Measurements from ENCODE around the gene DIABLO. TPM values are rescaled to one million over a fixed set of nuclear protein-coding genes. Genes with fewer than 3 reads are reported as not detected.

The DIABLO gene
- total RNA-seq, 1 experiment from 2014 or later, result 72.0 TPM

DNA sequence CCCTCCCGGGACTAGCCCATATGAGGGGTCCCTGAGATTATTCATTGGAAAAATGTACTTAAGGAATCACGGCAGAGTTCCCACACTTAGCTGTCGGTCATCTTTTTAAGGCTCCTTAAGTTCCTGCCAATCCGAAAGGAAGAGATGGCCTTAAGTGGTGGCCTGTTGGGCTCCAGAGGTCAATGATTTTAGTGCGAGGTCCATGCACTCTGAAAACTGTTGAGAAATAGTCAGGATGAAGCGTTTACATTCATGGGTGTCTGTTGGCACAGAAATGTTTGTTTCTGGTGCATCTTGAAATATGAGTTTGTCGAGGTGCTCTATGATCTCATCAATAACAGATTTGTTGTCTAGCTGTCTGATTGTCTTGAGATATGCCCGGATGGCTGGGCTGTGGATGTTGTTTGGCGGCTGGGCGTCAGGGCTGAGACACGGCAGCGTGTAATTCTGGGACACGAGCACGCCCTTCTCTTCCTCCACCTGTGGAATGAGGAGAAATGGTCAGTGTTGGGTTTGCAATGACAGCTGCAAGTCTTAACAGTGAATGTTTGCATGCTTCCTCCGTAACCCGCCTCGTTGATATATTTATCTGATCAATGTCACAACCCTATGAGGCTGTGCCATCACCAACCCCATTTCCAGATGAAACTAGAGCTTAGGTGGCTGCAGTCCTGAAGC lies 53.5 kb downstream of the DIABLO start:
- ChIA-PET CTCF (no interaction called here), POLR2A (ENCODE audit: low non-redundant PET) (no interaction called here)
- TF ChIP-seq, protein P1, sequence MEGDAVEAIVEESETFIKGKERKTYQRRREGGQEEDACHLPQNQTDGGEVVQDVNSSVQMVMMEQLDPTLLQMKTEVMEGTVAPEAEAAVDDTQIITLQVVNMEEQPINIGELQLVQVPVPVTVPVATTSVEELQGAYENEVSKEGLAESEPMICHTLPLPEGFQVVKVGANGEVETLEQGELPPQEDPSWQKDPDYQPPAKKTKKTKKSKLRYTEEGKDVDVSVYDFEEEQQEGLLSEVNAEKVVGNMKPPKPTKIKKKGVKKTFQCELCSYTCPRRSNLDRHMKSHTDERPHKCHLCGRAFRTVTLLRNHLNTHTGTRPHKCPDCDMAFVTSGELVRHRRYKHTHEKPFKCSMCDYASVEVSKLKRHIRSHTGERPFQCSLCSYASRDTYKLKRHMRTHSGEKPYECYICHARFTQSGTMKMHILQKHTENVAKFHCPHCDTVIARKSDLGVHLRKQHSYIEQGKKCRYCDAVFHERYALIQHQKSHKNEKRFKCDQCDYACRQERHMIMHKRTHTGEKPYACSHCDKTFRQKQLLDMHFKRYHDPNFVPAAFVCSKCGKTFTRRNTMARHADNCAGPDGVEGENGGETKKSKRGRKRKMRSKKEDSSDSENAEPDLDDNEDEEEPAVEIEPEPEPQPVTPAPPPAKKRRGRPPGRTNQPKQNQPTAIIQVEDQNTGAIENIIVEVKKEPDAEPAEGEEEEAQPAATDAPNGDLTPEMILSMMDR (conservative IDR thresholded peaks at IDR 0.05; ENCODE audit: low read depth, low read length), result no peak
- TF ChIP-seq EZH2 (IDR thresholded peaks at IDR 0.05; ENCODE audit: borderline replicate concordance, low read depth, low read length, poor library complexity, severe bottlenecking), result no peak
- H3K9me3 ChIP-seq (ENCODE audit: low read depth, low read length, poor library complexity, severe bottlenecking), result no peaks in the 10 kb centered on the region
- intact Hi-C loops (cut with micrococcal nuclease; ENCODE audit: unreplicated experiment), result no loop called here
- H3K27me3 ChIP-seq (replicated peaks; ENCODE audit: insufficient read depth, low read depth, low read length, poor library complexity), result no peaks in the 10 kb centered on the region
- DNase-seq (ENCODE audit: low spot score), result no peak
- H3K4me1 ChIP-seq (ENCODE audit: insufficient read depth, low read length, poor library complexity, severe bottlenecking), result no peaks in the 10 kb centered on the region
- no peak overlapping the region for H3K4me3 ChIP-seq (ENCODE audit: low read depth, low read length, poor library complexity, severe bottlenecking)
- no peak overlapping the region for H3K27ac ChIP-seq (ENCODE audit: low read depth, low read length, poor library complexity, severe bottlenecking)
- no TSS peak for BruUV-seq (replicated peaks)
- no peaks in the 10 kb centered on the region for H3K36me3 ChIP-seq (ENCODE audit: insufficient read depth, low read length, poor library complexity, severe bottlenecking)

GRCh38 chr12:122171399-122171798 lies 54.5 kb downstream of the DIABLO start:
- no peak for DNase-seq (ENCODE audit: low spot score)
- POLR2A ChIA-PET (ENCODE audit: low non-redundant PET), result no interaction called here
- no peak overlapping the region for H3K4me3 ChIP-seq (ENCODE audit: low read depth, low read length, poor library complexity, severe bottlenecking)
- CTCF ChIA-PET, result no interaction called here
- no peaks in the 10 kb centered on the region for H3K27me3 ChIP-seq (replicated peaks; ENCODE audit: insufficient read depth, low read depth, low read length, poor library complexity)
- TF ChIP-seq, protein P1 (conservative IDR thresholded peaks at IDR 0.05; ENCODE audit: low read depth, low read length), result no peak
- no peak for TF ChIP-seq EZH2 (IDR thresholded peaks at IDR 0.05; ENCODE audit: borderline replicate concordance, low read depth, low read length, poor library complexity, severe bottlenecking)
- no peak overlapping the region for H3K27ac ChIP-seq (ENCODE audit: low read depth, low read length, poor library complexity, severe bottlenecking)
- H3K4me1 ChIP-seq (ENCODE audit: insufficient read depth, low read length, poor library complexity, severe bottlenecking), result no peaks in the 10 kb centered on the region
- BruUV-seq (replicated peaks), result no TSS peak
- no peaks in the 10 kb centered on the region for H3K9me3 ChIP-seq (ENCODE audit: low read depth, low read length, poor library complexity, severe bottlenecking)
- H3K36me3 ChIP-seq (ENCODE audit: insufficient read depth, low read length, poor library complexity, severe bottlenecking), result no peaks in the 10 kb centered on the region
- intact Hi-C loops (cut with micrococcal nuclease; ENCODE audit: unreplicated experiment), result no loop called here

GRCh38 chr12:122168492-122168891 lies 57.4 kb downstream of the DIABLO start:
- no peak for DNase-seq (ENCODE audit: low spot score)
- Histone ChIP-seq H3K9me3 (ENCODE audit: low read depth, low read length, poor library complexity, severe bottlenecking) (no peaks in the 10 kb centered on the region), H3K36me3 (ENCODE audit: insufficient read depth, low read length, poor library complexity, severe bottlenecking) (no peaks in the 10 kb centered on the region), H3K27me3 (replicated peaks; ENCODE audit: insufficient read depth, low read depth, low read length, poor library complexity) (no peaks in the 10 kb centered on the region), H3K4me1 (ENCODE audit: insufficient read depth, low read length, poor library complexity, severe bottlenecking) (no peaks in the 10 kb centered on the region), H3K27ac (ENCODE audit: low read depth, low read length, poor library complexity, severe bottlenecking) (no peak overlapping the region), H3K4me3 (ENCODE audit: low read depth, low read length, poor library complexity, severe bottlenecking) (no peak overlapping the region)
- ChIA-PET CTCF (no interaction called here), POLR2A (ENCODE audit: low non-redundant PET) (no interaction called here)
- no TSS peak for BruUV-seq (replicated peaks)
- TF ChIP-seq EZH2 (IDR thresholded peaks at IDR 0.05; ENCODE audit: borderline replicate concordance, low read depth, low read length, poor library complexity, severe bottlenecking), result no peak
- TF ChIP-seq, protein P1 (conservative IDR thresholded peaks at IDR 0.05; ENCODE audit: low read depth, low read length), result no peak
- intact Hi-C loops (cut with micrococcal nuclease; ENCODE audit: unreplicated experiment), result no loop called here
